ENCODE measurements around the gene XPC. TPM values are rescaled to one million over a fixed set of nuclear protein-coding genes. Genes with fewer than 3 reads are reported as not detected.
"Not testable (repeated sequence)": the region's sequence is repeated elsewhere in the genome, so short reads cannot be mapped to it uniquely, and the experiment has no call there.

Gene XPC
- total RNA-seq, 1 donor from 2014 or later = 13.4 TPM

DNA sequence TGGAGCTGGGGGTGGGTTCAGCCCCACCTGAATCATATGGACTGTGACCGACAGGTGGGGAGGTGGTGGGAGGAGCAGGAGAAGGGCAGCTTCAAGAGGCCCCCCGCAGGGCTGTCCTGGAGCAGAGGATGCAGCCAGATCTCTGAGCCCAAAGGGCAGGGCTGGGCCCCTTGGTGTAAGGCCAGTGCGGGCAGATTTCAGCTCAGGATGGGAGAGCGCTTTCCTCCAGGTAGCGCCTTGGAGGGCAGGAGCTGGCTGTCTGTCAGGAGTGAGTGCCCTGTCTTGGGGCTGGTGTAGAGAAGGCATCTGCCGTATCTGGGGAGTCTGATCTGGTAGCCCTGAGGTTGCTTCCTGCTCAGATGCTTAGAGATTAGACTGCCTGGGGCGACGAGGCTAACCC lies 46.3 kb downstream of the XPC start:
- ATAC-seq = no peak

- no peak for ATAC-seq
These were observed 47.3 kb downstream of the XPC start for GRCh38 chr3:14131134-14131533.

DNA sequence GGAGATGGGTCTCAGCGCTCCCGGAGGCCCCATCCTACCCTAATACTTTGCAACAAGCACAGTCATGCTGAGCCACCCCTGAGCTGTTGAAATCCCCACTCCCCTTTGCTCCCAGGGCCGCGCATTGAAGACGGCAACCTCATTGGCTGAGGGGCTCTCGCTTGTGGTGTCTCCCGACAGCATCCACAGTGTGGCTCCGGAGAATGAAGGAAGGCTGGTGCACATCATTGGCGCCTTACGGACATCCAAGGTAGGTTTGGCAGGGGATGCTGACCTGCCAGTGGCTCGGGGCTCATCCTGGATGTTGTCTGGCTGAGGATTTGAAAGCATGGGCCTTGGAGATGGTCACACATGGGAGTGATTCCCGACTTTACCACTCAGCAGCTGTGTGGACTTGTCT lies 47.7 kb downstream of the XPC start:
- ATAC-seq = no peak

GRCh38 chr3:14130230-14130629 lies 48.2 kb downstream of the XPC start:
- no peak for ATAC-seq

DNA sequence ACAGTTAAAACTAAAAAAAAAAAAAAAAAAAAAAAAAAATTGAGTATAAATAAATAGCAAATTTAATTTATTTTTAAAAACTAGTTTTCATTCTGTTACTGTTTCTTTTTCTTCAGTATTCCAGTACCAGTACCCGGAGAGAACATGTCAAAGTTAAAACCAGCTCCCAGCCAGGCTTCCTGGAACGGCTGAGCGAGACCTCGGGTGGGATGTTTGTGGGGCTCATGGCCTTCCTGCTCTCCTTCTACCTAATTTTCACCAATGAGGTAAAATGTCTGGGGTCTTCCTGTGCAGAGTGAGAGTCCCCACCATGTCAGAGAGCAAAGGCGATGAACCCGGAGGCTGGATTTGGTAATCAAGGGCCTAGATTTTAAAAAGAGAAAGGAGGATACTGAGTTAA lies 49.1 kb downstream of the XPC start:
- ATAC-seq = no peak

DNA sequence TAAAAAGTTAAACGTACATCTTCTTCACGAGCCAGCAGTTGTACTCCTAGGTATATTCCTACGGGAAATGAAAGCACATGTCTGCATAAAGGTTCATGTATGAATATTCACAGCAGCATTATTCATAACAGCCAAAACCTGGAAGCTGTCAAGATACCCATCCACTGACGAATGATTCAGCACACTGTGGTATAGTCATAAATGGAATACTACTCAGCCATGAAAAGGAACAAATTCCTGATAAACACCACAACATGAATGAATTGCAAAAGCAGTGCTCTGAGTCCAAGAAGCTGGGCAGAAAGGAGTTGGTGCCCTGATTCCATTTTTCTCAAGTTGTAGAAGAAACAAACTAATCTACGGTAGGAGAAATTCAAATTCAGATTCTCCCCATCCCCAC lies 49.7 kb downstream of the XPC start:
- ATAC-seq = no peak

GRCh38 chr3:14127516-14128161 lies 50.8 kb downstream of the XPC start:
- no peak for ATAC-seq

DNA sequence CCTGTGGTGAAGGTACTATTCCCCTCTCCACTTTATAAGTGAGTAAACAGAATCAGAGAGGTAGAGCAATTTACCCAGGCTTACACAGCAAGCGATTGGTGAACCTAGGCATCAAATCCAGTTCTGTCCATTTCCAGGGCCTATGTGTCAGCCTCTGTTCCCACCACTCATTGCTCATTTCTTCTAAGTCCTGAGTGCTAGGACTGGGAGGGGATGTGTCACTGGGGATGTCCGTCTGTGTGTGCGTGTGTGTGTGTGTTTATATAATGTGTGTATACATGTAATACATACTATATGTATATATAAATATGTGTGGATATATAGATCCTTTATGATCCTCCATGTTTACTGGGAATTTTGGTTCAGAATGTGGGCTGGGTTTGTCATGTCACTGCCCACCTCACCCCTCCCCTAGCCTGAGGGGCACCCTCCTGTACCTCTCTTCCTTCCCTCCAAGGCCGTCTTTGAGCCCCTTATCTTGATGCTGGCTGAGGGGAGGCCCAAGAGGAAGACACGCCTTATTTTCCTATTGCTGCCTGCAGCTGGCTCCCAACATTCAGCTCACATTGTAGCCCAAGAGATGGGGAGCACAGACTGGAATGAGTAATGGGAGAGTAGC lies 51.4 kb downstream of the XPC start:
- no peak for ATAC-seq

GRCh38 chr3:14126017-14126886 lies 52.1 kb downstream of the XPC start:
- no peak for ATAC-seq

DNA sequence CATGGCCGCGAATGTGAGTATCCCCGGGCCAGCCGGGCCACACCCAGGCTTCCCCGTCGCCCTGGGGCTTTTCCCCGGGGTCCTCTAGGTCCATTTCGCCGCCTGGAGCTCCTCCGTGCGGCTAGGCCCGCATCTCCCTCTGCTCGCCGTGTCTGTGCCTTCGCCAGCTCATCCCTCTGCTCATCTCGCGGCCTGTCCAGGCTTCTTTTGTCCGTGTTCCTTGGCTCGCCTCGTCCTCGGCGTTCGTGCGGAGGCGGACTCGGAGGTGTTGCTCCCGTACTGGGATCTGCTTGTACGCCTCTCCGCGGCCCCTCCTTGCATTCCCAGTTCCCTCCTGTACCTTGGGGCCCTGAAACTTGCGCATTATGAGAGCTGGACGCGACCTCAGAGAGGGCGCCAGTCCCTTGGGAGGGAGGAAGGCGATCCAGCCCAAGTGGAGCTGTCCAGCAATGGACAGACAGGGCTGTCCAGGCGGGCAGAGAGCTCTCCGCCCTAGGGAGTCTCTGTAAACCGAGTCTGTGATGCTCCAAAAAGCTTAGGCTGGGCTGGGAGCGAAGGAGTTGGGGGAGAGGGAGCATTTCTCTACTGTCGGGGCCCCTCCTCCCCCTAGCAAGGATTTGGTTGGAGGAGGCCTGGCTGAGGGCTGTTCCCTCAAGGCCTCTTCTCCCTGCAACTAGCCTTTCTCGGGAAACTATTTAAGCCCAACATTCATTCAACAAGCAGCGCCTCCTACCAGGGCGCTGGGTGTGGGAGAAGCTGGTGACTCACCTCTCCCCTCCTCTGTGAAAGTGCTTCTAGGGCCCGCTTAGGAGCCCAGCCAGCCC lies 53.0 kb downstream of the XPC start:
- ATAC-seq = peak; percentile 83

GRCh38 chr3:14124615-14125192 lies 53.7 kb downstream of the XPC start, which contains the start of the genes CHCHD4 and TMEM43:
TSS of gene CHCHD4 (minus strand) at chr3:14124870. CDS start at chr3:14124676, 194 bp downstream.
TSS of gene TMEM43 (plus strand) at chr3:14125052. CDS start at chr3:14125194, 142 bp downstream.
- peak; percentile 86 for ATAC-seq

DNA sequence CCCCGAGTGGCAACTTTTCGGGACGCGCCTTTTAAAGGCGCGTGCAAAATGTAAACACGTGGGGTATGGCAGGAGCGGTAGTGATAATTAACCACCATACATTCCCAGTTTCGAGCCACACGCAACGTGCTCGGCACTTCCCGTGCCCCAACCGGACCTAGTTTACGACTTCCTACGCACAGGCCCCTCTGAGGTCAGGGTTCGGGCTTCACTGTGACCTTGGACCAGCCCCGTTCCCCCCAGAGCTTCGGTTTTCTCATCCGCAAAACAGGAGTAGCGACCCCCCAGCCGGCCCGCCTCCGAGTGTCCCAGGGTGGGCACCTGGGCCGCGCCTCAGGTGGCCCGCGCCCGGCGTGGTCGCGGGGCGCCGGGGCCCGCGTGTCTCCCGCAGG lies 54.2 kb downstream of the XPC start:
- ATAC-seq = peak; percentile 20

DNA sequence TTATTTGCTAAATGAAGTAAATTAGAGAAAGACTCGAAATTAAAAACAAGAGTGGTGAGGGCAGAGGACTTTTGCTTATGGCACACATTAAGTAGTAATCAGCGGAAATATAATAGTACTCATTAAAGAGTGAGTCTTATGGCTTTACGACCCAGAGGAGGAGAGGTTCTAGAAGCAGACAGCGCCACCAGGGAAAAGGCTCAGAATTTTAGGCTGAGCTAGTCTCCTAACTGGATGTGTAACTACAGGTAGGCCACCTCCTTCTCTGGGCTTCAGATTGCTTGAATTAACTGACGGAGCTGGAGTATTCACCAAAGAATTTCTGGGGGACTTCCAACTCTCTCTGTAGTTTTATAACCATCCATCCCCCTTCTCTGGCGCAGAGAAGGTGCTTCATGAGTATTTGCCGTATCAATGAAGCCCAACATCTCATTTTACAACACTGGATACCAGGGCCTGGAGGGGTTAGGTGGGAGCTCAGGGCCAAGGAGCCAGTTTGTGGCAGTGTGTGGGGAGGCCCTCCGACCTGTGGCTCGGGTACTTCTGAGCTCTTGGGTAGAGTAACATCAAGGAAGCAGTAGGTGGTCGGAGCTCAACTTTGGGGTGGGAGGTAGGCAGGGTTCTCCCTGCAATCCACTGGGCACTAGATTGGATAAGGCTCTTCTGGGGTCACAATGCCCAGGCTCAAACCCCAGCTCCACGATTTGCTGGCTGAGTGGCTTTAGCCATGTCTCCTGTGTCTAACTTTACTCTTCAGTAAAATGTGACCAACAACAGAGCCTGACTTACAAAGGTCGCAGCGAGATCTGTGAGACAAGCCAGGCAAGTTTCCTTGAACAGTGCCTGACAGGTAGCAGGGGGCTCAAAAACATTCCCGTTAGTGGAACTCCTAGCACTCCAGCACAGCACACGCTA lies 54.8 kb downstream of the XPC start:
- no peak for ATAC-seq

DNA sequence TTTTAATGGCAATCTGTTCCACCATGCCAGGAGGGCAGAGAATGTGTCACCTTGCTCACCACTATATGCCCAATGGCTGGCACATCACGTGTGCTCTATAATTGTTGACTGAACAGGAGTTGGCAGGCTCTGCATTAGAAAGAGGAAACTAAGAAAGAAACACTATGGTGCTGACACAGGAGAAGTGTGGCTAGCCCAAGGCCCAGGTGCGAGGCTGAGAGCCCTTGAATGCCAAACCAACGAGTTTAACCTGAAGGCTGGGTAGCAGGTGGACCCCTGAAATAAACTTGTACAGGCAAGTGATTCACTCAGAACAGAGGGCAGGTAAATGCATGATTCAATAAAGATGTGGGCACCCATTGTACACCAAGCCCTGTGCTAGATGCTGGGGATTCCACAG lies 56.1 kb downstream of the XPC start:
- ATAC-seq = peak; percentile 1

DNA sequence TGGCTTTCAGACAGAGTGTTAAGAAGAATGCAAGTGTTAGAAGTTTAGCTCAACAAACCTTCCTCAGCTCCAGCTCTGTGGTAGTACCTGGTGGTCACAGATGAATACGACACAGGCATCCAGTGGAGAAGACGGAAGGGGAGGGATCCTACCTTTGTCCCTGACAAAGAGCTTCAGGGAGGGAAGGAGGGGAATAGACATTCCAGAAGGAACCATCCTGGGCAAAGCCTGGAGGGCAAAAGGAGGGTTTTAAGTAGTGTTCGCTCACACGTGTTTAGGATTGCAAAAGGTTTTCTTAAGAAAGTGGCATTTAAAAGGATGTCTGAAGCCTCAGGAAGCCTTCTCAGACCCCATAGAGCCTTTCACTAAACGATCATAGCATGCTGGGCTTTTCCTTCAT lies 56.5 kb downstream of the XPC start:
- ATAC-seq = no peak

DNA sequence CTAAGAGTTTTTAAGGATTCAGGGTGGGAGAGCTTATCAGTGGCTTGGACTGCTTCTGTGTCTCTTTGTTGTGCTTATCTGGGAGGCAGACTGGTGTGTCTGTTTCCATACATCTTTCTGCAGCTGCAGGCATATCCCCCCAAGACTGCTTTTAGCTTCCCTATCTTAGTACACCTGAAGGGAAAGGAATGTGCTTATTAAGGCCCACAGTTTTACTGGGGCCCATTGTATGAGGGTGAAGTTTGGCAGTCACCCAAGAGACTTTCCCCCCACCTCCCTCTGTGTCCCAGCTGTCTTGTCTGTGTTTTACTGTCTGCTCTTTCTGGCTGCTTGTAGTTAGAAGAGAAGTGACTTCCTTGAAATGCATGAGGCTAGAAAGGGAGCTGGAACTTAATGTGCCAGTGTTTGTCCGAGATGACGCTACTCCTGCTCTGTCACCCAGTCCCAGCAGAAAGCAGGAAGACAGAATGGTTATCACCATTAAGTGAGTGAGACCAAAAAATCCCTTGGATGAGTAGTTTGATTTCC lies 57.4 kb downstream of the XPC start:
- not testable (repeated sequence) for ATAC-seq

DNA sequence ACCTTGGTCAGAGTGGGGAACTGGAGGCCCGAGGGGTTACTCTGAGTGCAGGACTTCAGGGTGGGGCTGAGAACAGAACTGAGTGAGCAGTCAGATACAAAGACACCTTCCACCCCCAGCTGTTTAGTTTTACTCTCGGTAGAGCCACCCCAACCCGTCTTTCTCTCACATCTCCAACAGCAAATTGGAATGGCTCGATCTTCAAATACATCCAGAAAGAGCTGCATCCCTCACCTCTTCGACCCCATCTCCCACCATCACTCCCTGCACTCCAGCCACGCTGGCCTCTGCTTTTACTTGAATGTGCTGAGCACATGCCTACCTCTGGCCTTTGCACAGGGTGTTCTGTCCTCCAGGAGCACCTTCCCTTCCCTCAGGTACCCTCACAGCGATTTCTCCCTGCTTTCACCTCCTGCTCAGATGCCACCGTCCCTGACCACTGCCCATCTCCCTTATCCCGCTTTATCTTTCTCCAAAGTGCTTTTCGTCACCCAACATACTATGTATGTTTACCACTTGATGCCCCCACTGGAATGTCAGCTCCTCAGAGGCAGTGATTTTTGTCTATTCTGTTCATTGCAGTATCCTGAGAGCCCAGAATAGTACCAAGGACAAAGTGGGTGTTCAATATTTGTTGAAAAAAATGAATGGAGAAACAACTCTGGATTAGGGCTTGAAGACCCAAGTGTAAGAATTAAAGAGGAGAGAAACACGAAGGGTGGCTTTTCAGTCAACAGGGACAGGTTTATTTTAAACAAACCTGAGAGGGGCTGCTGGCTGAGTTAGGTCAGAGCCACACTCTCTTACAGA lies 58.1 kb downstream of the XPC start:
- no peak for ATAC-seq

GRCh38 chr3:14119651-14120050 lies 58.8 kb downstream of the XPC start:
- ATAC-seq = no peak

DNA sequence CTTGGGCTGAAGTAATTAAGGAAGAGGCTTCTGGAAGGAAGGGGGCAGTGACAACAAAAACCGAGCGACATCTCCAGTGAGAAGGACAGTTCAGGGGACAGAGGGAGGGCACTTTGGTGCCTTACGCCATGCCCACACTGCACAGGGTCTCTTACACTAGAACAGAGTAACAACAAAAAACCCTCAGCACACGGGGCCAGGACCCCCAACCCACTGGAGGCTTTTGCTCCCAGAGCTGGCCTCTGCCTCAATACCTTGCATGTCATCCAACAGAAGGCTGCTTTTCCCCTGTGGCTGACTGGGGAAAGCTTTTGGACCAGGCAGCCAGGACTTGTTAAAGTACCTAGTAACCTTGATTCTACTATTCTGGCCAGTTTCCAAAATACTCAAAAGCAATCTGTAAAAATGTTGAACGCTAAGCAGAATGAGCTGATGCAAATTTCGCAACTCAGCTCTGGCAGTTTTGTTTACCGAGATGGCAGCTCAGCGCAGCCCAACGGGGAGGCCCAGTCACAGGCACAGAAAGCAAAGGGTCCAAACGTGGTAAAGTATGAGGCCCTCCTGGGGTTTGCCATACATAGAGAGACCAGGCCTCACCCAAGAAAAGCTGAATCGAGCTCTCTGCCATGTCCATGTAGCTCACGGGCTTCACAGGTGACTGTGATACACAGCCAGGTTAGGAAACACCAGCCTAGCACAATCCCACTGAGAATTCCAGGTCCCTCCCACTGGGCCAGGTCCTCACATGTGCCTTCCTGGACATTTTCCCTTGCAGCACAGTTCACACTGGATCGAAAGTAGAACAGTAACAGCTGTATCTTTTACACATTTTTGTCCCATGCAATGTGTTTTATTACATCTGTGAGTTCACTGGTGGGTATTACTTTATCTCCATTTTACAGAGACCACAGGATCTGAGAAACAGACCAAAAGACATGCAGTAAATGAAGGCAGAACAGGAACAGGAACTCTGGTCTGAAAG lies 59.7 kb downstream of the XPC start:
- peak; percentile 6 for ATAC-seq
